ENCODE results near the gene TRIP4. TPM values are rescaled to one million over a fixed set of nuclear protein-coding genes. Genes with fewer than 3 reads are reported as not detected.

Gene TRIP4
- polyA plus RNA-seq, 3 donors, result 35.7 to 41.3 (median 37.2) TPM

- no peak for DNase-seq
Measured at GRCh38 chr15:64443016-64443415, 55.4 kb downstream of the TRIP4 start.

- no peak for DNase-seq
Measured at GRCh38 chr15:64443747-64444621, 56.3 kb downstream of the TRIP4 start.

GRCh38 chr15:64444836-64445235 lies 57.2 kb downstream of the TRIP4 start:
- no peak for DNase-seq

GRCh38 chr15:64447536-64448315 lies 60.1 kb downstream of the TRIP4 start:
- DNase-seq, result no peak

- no peak for DNase-seq
Measured at GRCh38 chr15:64452988-64453688, 65.5 kb downstream of the TRIP4 start.

GRCh38 chr15:64453689-64454037 lies 66.0 kb downstream of the TRIP4 start:
- DNase-seq, result no peak

- no peak for DNase-seq
Measured at GRCh38 chr15:64454282-64454681, 66.6 kb downstream of the TRIP4 start.

GRCh38 chr15:64455961-64456371 lies 68.3 kb downstream of the TRIP4 start:
- no peak for DNase-seq

- DNase-seq, result no peak
Measured at GRCh38 chr15:64456634-64457108, 69.0 kb downstream of the TRIP4 start.

- no peak for DNase-seq
Measured at GRCh38 chr15:64459066-64459781, 71.6 kb downstream of the TRIP4 start.

GRCh38 chr15:64460206-64460723 lies 72.6 kb downstream of the TRIP4 start, which contains the start of gene ZNF609:
Gene ZNF609, plus strand, starts transcription at chr15:64460578. Its CDS starts 38,842 bp downstream, at chr15:64499420.
- peak; percentile 96 for DNase-seq

- peak; percentile 69 for DNase-seq
Measured at GRCh38 chr15:64460724-64461720, 73.4 kb downstream of the TRIP4 start.

- DNase-seq, result no peak
Measured at GRCh38 chr15:64461721-64462162, 74.1 kb downstream of the TRIP4 start.

- no peak for DNase-seq
Measured at GRCh38 chr15:64462492-64462891, 74.9 kb downstream of the TRIP4 start.

GRCh38 chr15:64464276-64465005 lies 76.8 kb downstream of the TRIP4 start:
- no peak for DNase-seq

GRCh38 chr15:64466408-64467141 lies 78.9 kb downstream of the TRIP4 start:
- DNase-seq, result no peak

GRCh38 chr15:64472161-64472560 lies 84.5 kb downstream of the TRIP4 start:
- no peak for DNase-seq

GRCh38 chr15:64474846-64475245 lies 87.2 kb downstream of the TRIP4 start:
- DNase-seq, result no peak

Measured in renal pelvis (tissue), 4 donors.